NB4 (cell line): ENCODE results near the gene CDH22.

ENCODE experiments used
- CTCF ChIP-seq: IDR thresholded peaks from one replicate; pipeline ENCODE4 v1.5.1; 2012; ENCODE audit warnings: low read depth, low read length
- POLR2A ChIP-seq: IDR thresholded peaks from 2 replicates; pipeline ENCODE4 v1.6.1; 2011; ENCODE audit warnings: mild to moderate bottlenecking; ENCODE audit not compliant: insufficient read length; ENCODE audit errors: extremely low read depth

DNA sequence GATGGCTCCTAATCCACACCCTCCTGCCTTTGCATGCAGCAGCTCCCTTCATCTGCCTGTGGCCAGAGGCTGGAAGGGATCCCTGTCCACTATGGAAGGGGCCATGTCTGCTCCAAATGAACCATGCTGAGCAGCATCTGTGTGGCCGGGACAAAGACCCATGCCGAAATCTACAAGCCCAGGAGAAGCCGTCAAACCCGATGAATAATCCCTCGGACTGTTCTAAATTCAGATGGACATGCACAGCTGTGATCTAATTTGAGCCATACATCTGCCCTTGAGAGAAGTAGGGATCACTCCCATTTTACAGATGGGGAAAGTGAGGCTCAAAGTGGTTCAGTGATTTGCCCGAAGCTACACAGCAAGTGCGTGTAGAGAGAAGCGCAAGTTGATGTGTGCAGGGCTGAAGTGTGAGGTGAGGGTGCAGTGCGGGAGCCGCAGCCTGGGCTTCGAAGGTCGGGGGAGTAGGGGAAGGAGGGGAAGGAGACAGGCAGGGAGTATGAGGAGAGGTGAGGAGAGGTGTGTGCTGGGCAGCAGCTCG lies 22.6 kb upstream of the CDH22 start:
- TF ChIP-seq CTCF, result no peak
- TF ChIP-seq POLR2A, result no peak
